Smooth muscle cell (in vitro differentiated cells): Measurements from ENCODE around the gene MOV10L1. TPM values are rescaled to one million over a fixed set of nuclear protein-coding genes. Genes with fewer than 3 reads are reported as not detected.
A peak's percentile ranks its signal among the peaks of the same experiment; 100 is the strongest.

ENCODE experiments used
- DNase-seq: peaks from one replicate; lab custom pipeline; 2025; ENCODE audit not compliant: unreplicated experiment; lab: John Stamatoyannopoulos, UW
- H2AFZ ChIP-seq: fragments of 200-600 bp; sonication (generic); 2 replicates; pipeline ENCODE4 v1.6.0; 2016; ENCODE audit warnings: antibody characterized with exemption, low read depth, mild to moderate bottlenecking
- H3F3A ChIP-seq: fragments of 200-600 bp; sonication (generic); 2 replicates; pipeline ENCODE4 v1.6.0; 2017; ENCODE audit warnings: antibody characterized with exemption, low read depth
- H3K27ac ChIP-seq: fragments of 200-600 bp; sonication (generic); 2 replicates; pipeline ENCODE4 v1.5.1; 2016; ENCODE audit warnings: low read depth, mild to moderate bottlenecking
- H3K27me3 ChIP-seq: fragments of 200-600 bp; sonication (generic); 2 replicates; pipeline ENCODE4 v1.6.1; 2016; ENCODE audit warnings: low read depth, mild to moderate bottlenecking
- H3K36me3 ChIP-seq: fragments of 200-600 bp; sonication (generic); 2 replicates; pipeline ENCODE4 v1.5.1; 2016; ENCODE audit warnings: low read depth
- H3K4me1 ChIP-seq: fragments of 200-600 bp; sonication (generic); 2 replicates; pipeline ENCODE4 v1.5.1; 2016; ENCODE audit warnings: low read depth
- H3K4me2 ChIP-seq: fragments of 200-600 bp; sonication (generic); 2 replicates; pipeline ENCODE4 v1.6.0; 2016; ENCODE audit warnings: mild to moderate bottlenecking
- H3K4me3 ChIP-seq: fragments of 200-600 bp; sonication (generic); 2 replicates; pipeline ENCODE4 v1.5.1; 2016; ENCODE audit warnings: mild to moderate bottlenecking
- H3K79me2 ChIP-seq: fragments of 200-600 bp; sonication (generic); 2 replicates; pipeline ENCODE4 v1.6.0; 2016; ENCODE audit warnings: low read depth, mild to moderate bottlenecking
- H3K9ac ChIP-seq: fragments of 200-600 bp; sonication (generic); 2 replicates; pipeline ENCODE4 v1.6.0; 2016; ENCODE audit warnings: low read depth
- H3K9me3 ChIP-seq: fragments of 200-600 bp; sonication (generic); replicated peaks from 2 replicates; pipeline ENCODE4 v1.5.1; 2016; ENCODE audit warnings: low read depth
- H4K20me1 ChIP-seq: fragments of 200-600 bp; sonication (generic); 2 replicates; pipeline ENCODE4 v1.6.0; 2016; ENCODE audit warnings: low read depth
- CTCF ChIP-seq: fragments of 200-600 bp; sonication (generic); IDR thresholded peaks from 2 replicates; pipeline ENCODE4 v1.5.1; 2017; ENCODE audit warnings: borderline replicate concordance, mild to moderate bottlenecking, antibody characterized with exemption; ENCODE audit not compliant: insufficient read depth, poor library complexity, severe bottlenecking
- WGBS: methylation state at CpG from one replicate; pipeline ENCODE4 v1.1.7; 2016; ENCODE audit warnings: low lambda C conversion rate; 5-methylcytosine and 5-hydroxymethylcytosine counted together
- polyA plus RNA-seq: library from polyadenylated mRNA; unstranded; fragments of >200 nt; fragmentation: Nextera tagmentation; extraction: Ambion mirVana; gene quantifications from 2 replicates; pipeline ENCODE4 v1.2.1, GENCODE V29; 2016
- total RNA-seq: library from RNA; depleted of rRNA; stranded (reverse); fragments of >200 nt; gene quantifications from 2 replicates; pipeline ENCODE4 v1.2.3, GENCODE V29; 2014

Gene MOV10L1
- total and polyA plus RNA-seq, 2 experiments from 2014 or later, result 0.10 to 0.85 TPM

- 56% methylated on average over 6 of the region's 6 CpGs for whole genome bisulfite sequencing
- Histone ChIP-seq H3K27me3 (no peaks in the 10 kb centered on the region), H4K20me1 (no peaks in the 10 kb centered on the region), H3K4me2 (no peak overlapping the region), H3K27ac (peak overlapping the region; percentile 83), H3K36me3 (no peaks in the 10 kb centered on the region), H2AFZ (no peak overlapping the region), H3K9ac (no peak overlapping the region), H3K79me2 (no peaks in the 10 kb centered on the region), H3K4me1 (peaks cover 2% of the 10 kb centered on the region), H3F3A (peaks cover 3% of the 10 kb centered on the region), H3K4me3 (no peak overlapping the region), H3K9me3 (peaks cover 5% of the 10 kb centered on the region)
- no peak for DNase-seq
- no peak for TF ChIP-seq CTCF
Observed at GRCh38 chr22:50119768-50120251, 30.0 kb downstream of the MOV10L1 start.

- Histone ChIP-seq H3K9ac (no peak overlapping the region), H3K27ac (no peak overlapping the region), H3K27me3 (no peaks in the 10 kb centered on the region), H3K4me1 (no peaks in the 10 kb centered on the region), H4K20me1 (no peaks in the 10 kb centered on the region), H3K79me2 (no peaks in the 10 kb centered on the region), H3F3A (peaks cover 3% of the 10 kb centered on the region), H3K36me3 (no peaks in the 10 kb centered on the region), H3K4me2 (no peak overlapping the region), H3K4me3 (no peak overlapping the region), H2AFZ (no peak overlapping the region), H3K9me3 (peaks cover 5% of the 10 kb centered on the region)
- DNase-seq, result no peak
- 85% methylated on average over 11 of the region's 11 CpGs for WGBS
- no peak for TF ChIP-seq CTCF
Observed at GRCh38 chr22:50121202-50121740, 31.5 kb downstream of the MOV10L1 start.

- Histone ChIP-seq H3K4me1 (no peaks in the 10 kb centered on the region), H3F3A (peaks cover 3% of the 10 kb centered on the region), H3K9me3 (peaks cover 5% of the 10 kb centered on the region), H3K27ac (no peak overlapping the region), H3K4me2 (no peak overlapping the region), H2AFZ (no peak overlapping the region), H3K36me3 (no peaks in the 10 kb centered on the region), H3K9ac (no peak overlapping the region), H3K79me2 (no peaks in the 10 kb centered on the region), H3K4me3 (no peak overlapping the region), H3K27me3 (no peaks in the 10 kb centered on the region), H4K20me1 (no peaks in the 10 kb centered on the region)
- no peak for TF ChIP-seq CTCF
- 86% methylated on average over 4 of the region's 4 CpGs for WGBS
- DNase-seq, result no peak
Observed at GRCh38 chr22:50123119-50123518, 33.3 kb downstream of the MOV10L1 start.

GRCh38 chr22:50125029-50125428 is 35.2 kb downstream of the MOV10L1 start:
- Histone ChIP-seq H3F3A (no peaks in the 10 kb centered on the region), H3K27ac (peak overlapping the region; percentile 21), H3K36me3 (no peaks in the 10 kb centered on the region), H3K4me2 (no peak overlapping the region), H3K4me3 (no peak overlapping the region), H2AFZ (no peak overlapping the region), H3K27me3 (no peaks in the 10 kb centered on the region), H3K79me2 (no peaks in the 10 kb centered on the region), H3K9ac (no peak overlapping the region), H3K9me3 (peaks cover 5% of the 10 kb centered on the region), H3K4me1 (no peaks in the 10 kb centered on the region), H4K20me1 (no peaks in the 10 kb centered on the region)
- 80% methylated on average over 9 of the region's 9 CpGs for WGBS
- TF ChIP-seq CTCF, result no peak
- no peak for DNase-seq
